Measurements from ENCODE around the gene HS1BP3.

HS1BP3 gene

DNA sequence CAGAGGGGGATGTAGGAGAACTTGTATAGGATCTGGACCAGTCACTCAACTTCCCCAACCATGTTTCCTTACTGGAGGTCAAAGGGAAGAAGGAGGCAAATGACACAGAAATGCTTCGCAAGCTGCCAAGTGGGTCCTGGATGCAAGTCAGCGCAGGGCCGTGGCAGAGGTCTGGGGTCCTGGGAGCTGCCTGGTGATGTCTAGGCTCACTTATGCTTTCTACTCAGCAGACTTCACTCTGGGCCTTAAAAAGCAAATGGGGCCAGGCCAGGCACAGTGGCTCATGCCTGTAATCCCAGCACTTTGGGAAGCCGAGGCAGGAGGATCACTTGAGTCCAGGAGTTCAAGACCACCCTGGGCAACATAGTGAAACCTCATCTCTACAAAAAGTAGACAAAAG is 19.9 kb downstream of the HS1BP3 start:
- Histone ChIP-seq H3K36me3 (ENCODE audit: low read length) (no peaks in the 10 kb centered on the region), H3F3A (ENCODE audit: insufficient read depth) (no peaks in the 10 kb centered on the region), H3K9me2 (replicated peaks; ENCODE audit: insufficient read depth, low read length) (no peaks in the 10 kb centered on the region), H3K79me2 (ENCODE audit: insufficient read depth, low read length) (no peaks in the 10 kb centered on the region), H3K27me3 (ENCODE audit: low read length) (no peaks in the 10 kb centered on the region), H2AFZ (ENCODE audit: low read depth, low read length, severe bottlenecking) (no peak overlapping the region), H4K20me1 (ENCODE audit: low read depth, low read length) (no peaks in the 10 kb centered on the region), H3K9me3 (ENCODE audit: insufficient read depth, low read length) (no peaks in the 10 kb centered on the region), H3K4me2 (ENCODE audit: low read depth, low read length, poor library complexity, severe bottlenecking) (no peak overlapping the region), H3K27ac (ENCODE audit: low read depth, low read length) (no peak overlapping the region), H3K4me3 (ENCODE audit: insufficient read depth, low read length, poor library complexity, severe bottlenecking) (no peak overlapping the region), H3K9ac (ENCODE audit: low read length) (no peak overlapping the region)
- TF ChIP-seq, protein P1, sequence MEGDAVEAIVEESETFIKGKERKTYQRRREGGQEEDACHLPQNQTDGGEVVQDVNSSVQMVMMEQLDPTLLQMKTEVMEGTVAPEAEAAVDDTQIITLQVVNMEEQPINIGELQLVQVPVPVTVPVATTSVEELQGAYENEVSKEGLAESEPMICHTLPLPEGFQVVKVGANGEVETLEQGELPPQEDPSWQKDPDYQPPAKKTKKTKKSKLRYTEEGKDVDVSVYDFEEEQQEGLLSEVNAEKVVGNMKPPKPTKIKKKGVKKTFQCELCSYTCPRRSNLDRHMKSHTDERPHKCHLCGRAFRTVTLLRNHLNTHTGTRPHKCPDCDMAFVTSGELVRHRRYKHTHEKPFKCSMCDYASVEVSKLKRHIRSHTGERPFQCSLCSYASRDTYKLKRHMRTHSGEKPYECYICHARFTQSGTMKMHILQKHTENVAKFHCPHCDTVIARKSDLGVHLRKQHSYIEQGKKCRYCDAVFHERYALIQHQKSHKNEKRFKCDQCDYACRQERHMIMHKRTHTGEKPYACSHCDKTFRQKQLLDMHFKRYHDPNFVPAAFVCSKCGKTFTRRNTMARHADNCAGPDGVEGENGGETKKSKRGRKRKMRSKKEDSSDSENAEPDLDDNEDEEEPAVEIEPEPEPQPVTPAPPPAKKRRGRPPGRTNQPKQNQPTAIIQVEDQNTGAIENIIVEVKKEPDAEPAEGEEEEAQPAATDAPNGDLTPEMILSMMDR (IDR thresholded peaks at IDR 0.05; ENCODE audit: insufficient read depth, low read length, poor library complexity, severe bottlenecking) = no peak
- no peak for TF ChIP-seq EZH2phosphoT487 (conservative IDR thresholded peaks at IDR 0.05; ENCODE audit: low read length)

DNA sequence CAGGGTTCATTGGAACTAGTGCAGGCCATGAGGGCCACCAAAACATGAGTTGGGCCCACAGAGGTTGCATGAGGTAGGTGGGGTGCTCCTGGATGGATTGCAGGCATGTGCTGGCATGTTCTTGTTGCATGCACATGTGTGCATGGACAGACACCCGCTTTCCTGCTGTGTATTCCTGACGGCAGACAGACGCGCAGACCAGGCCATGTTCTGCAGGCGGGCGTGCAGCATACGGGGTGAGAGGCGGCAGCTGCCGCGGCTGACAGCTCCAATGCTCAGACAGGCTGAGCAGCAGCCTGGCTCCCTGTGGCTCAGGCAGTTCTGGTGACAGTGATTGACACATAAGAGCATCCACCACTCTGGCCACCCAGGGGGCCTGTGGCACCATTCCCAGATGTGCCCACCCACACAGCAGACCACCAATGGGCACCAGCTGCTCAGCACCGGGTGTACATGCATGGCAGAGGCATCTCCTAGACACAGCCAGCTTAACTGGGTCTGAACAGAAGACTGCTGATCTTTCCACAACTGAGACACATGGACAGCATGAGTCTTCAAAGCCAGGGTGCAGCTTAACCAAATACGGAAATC is 21.2 kb downstream of the HS1BP3 start:
- no peak overlapping the region for H2AFZ ChIP-seq (ENCODE audit: low read depth, low read length, severe bottlenecking)
- H3K27me3 ChIP-seq (ENCODE audit: low read length) = no peaks in the 10 kb centered on the region
- H3K4me2 ChIP-seq (ENCODE audit: low read depth, low read length, poor library complexity, severe bottlenecking) = no peak overlapping the region
- H3K4me3 ChIP-seq (ENCODE audit: insufficient read depth, low read length, poor library complexity, severe bottlenecking) = no peak overlapping the region
- no peaks in the 10 kb centered on the region for H3K9me3 ChIP-seq (ENCODE audit: insufficient read depth, low read length)
- no peaks in the 10 kb centered on the region for H3K36me3 ChIP-seq (ENCODE audit: low read length)
- TF ChIP-seq EZH2phosphoT487 (conservative IDR thresholded peaks at IDR 0.05; ENCODE audit: low read length) = no peak
- TF ChIP-seq, protein P1 (IDR thresholded peaks at IDR 0.05; ENCODE audit: insufficient read depth, low read length, poor library complexity, severe bottlenecking) = no peak
- H3K27ac ChIP-seq (ENCODE audit: low read depth, low read length) = no peak overlapping the region
- H3K9me2 ChIP-seq (replicated peaks; ENCODE audit: insufficient read depth, low read length) = no peaks in the 10 kb centered on the region
- no peak overlapping the region for H3K9ac ChIP-seq (ENCODE audit: low read length)
- no peaks in the 10 kb centered on the region for H4K20me1 ChIP-seq (ENCODE audit: low read depth, low read length)
- no peaks in the 10 kb centered on the region for H3F3A ChIP-seq (ENCODE audit: insufficient read depth)
- H3K79me2 ChIP-seq (ENCODE audit: insufficient read depth, low read length) = no peaks in the 10 kb centered on the region

GRCh38 chr2:20629181-20629580 is 21.7 kb downstream of the HS1BP3 start:
- no peak overlapping the region for H3K27ac ChIP-seq (ENCODE audit: low read depth, low read length)
- no peaks in the 10 kb centered on the region for H3K9me2 ChIP-seq (replicated peaks; ENCODE audit: insufficient read depth, low read length)
- no peak overlapping the region for H3K4me3 ChIP-seq (ENCODE audit: insufficient read depth, low read length, poor library complexity, severe bottlenecking)
- TF ChIP-seq, protein P1 (IDR thresholded peaks at IDR 0.05; ENCODE audit: insufficient read depth, low read length, poor library complexity, severe bottlenecking) = no peak
- no peak for TF ChIP-seq EZH2phosphoT487 (conservative IDR thresholded peaks at IDR 0.05; ENCODE audit: low read length)
- no peak overlapping the region for H3K9ac ChIP-seq (ENCODE audit: low read length)
- no peaks in the 10 kb centered on the region for H3F3A ChIP-seq (ENCODE audit: insufficient read depth)
- H4K20me1 ChIP-seq (ENCODE audit: low read depth, low read length) = no peaks in the 10 kb centered on the region
- H3K79me2 ChIP-seq (ENCODE audit: insufficient read depth, low read length) = no peaks in the 10 kb centered on the region
- no peak overlapping the region for H3K4me2 ChIP-seq (ENCODE audit: low read depth, low read length, poor library complexity, severe bottlenecking)
- H3K36me3 ChIP-seq (ENCODE audit: low read length) = no peaks in the 10 kb centered on the region
- H2AFZ ChIP-seq (ENCODE audit: low read depth, low read length, severe bottlenecking) = no peak overlapping the region
- no peaks in the 10 kb centered on the region for H3K9me3 ChIP-seq (ENCODE audit: insufficient read depth, low read length)
- H3K27me3 ChIP-seq (ENCODE audit: low read length) = no peaks in the 10 kb centered on the region
